ENCODE data around the gene ORAI3.

The ORAI3 gene

GRCh38 chr16:30926937-30927788 is 21.7 kb upstream of the ORAI3 start:
- TF ChIP-seq CTCF (IDR thresholded peaks at IDR 0.05): no peak
- no peaks in the 10 kb centered on the region for H3K9me3 ChIP-seq
- H3K4me1 ChIP-seq: peaks cover 0 to 33% (median 16%) of the 10 kb centered on the region in 4 donors
- DNase-seq: no peak
- H3K4me3 ChIP-seq: no peak overlapping the region
- no peaks in the 10 kb centered on the region for H3K27me3 ChIP-seq
- peaks cover 7 to 62% (median 27%) of the 10 kb centered on the region in 3 donors for H3K36me3 ChIP-seq
- H3K27ac ChIP-seq: peak overlapping the region in 1 of 2 donors; percentile 43
- intact Hi-C loops (cut with DNase I; ENCODE audit: low total_unique reads): no loop called here

GRCh38 chr16:30927789-30928378 is 21.0 kb upstream of the ORAI3 start:
- no peak for TF ChIP-seq CTCF (IDR thresholded peaks at IDR 0.05)
- Histone ChIP-seq H3K27me3 (no peaks in the 10 kb centered on the region), H3K4me3 (no peak overlapping the region), H3K9me3 (no peaks in the 10 kb centered on the region), H3K27ac (peak overlapping the region in 1 of 2 donors; percentile 43), H3K36me3 (peaks cover 7 to 69% (median 34%) of the 10 kb centered on the region in 3 donors), H3K4me1 (peaks cover 0 to 33% (median 16%) of the 10 kb centered on the region in 4 donors)
- intact Hi-C loops (cut with DNase I; ENCODE audit: low total_unique reads): no loop called here
- DNase-seq: no peak

- intact Hi-C loops (cut with DNase I; ENCODE audit: low total_unique reads): no loop called here
- no peak for DNase-seq
- no peak for TF ChIP-seq CTCF (IDR thresholded peaks at IDR 0.05)
Measured at GRCh38 chr16:30928390-30928789, 20.5 kb upstream of the ORAI3 start.

GRCh38 chr16:30929167-30929566 is 19.7 kb upstream of the ORAI3 start:
- no peak overlapping the region for H3K27ac ChIP-seq

More at GRCh38 chr16:30928390-30928789, 20.5 kb upstream of the ORAI3 start:
- Histone ChIP-seq H3K27ac (no peak overlapping the region), H3K4me3 (no peak overlapping the region), H3K27me3 (no peaks in the 10 kb centered on the region), H3K9me3 (no peaks in the 10 kb centered on the region), H3K4me1 (peaks cover 0 to 33% (median 16%) of the 10 kb centered on the region in 4 donors), H3K36me3 (peaks cover 7 to 74% (median 38%) of the 10 kb centered on the region in 3 donors)

GRCh38 chr16:30930160-30930571 is 18.7 kb upstream of the ORAI3 start:
- H3K27me3 ChIP-seq: no peaks in the 10 kb centered on the region
- H3K27ac ChIP-seq: no peak overlapping the region
- no peak for TF ChIP-seq CTCF (IDR thresholded peaks at IDR 0.05)
- H3K4me1 ChIP-seq: peaks cover 0 to 17% (median 3%) of the 10 kb centered on the region in 4 donors
- H3K36me3 ChIP-seq: peaks cover 7 to 91% (median 38%) of the 10 kb centered on the region in 3 donors
- H3K4me3 ChIP-seq: no peak overlapping the region
- H3K9me3 ChIP-seq: no peaks in the 10 kb centered on the region
- DNase-seq: no peak
- intact Hi-C loops (cut with DNase I; ENCODE audit: low total_unique reads): no loop called here

More at GRCh38 chr16:30929167-30929566, 19.7 kb upstream of the ORAI3 start:
- no peaks in the 10 kb centered on the region for H3K27me3 ChIP-seq
- H3K9me3 ChIP-seq: no peaks in the 10 kb centered on the region
- no peak overlapping the region for H3K4me3 ChIP-seq
- H3K36me3 ChIP-seq: peaks cover 7 to 82% (median 38%) of the 10 kb centered on the region in 3 donors
- no peak for DNase-seq
- intact Hi-C loops (cut with DNase I; ENCODE audit: low total_unique reads): no loop called here
- TF ChIP-seq CTCF (IDR thresholded peaks at IDR 0.05): no peak
- H3K4me1 ChIP-seq: peaks cover 0 to 27% (median 12%) of the 10 kb centered on the region in 4 donors

Data from tibial artery (tissue), 4 donors.